ENCODE results near the gene COA3.

DNA sequence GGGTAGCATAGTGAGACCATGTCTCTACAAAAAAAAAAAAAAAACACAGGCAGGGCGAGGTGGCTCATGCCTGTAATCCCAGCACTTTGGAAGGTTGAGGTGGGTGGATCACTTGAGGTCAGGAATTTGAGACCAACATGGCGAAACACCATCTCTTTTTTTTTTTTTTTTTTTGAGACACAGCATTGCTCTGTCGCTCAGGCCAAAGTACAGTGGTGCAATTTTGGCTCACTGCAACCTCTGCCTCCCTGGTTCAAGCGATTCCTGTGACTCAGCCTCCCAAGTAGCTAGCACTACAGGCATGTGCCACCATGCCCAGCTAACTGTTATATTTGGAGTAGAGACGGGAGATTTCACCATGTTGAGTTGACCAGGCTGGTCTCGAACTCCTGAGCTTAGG, 32.4 kb downstream of the COA3 start:
- TF ChIP-seq, protein P1, sequence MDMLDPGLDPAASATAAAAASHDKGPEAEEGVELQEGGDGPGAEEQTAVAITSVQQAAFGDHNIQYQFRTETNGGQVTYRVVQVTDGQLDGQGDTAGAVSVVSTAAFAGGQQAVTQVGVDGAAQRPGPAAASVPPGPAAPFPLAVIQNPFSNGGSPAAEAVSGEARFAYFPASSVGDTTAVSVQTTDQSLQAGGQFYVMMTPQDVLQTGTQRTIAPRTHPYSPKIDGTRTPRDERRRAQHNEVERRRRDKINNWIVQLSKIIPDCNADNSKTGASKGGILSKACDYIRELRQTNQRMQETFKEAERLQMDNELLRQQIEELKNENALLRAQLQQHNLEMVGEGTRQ (IDR thresholded peaks at IDR 0.05; ENCODE audit: borderline replicate concordance, low read depth, low read length): no peak
- TF ChIP-seq, protein P2, sequence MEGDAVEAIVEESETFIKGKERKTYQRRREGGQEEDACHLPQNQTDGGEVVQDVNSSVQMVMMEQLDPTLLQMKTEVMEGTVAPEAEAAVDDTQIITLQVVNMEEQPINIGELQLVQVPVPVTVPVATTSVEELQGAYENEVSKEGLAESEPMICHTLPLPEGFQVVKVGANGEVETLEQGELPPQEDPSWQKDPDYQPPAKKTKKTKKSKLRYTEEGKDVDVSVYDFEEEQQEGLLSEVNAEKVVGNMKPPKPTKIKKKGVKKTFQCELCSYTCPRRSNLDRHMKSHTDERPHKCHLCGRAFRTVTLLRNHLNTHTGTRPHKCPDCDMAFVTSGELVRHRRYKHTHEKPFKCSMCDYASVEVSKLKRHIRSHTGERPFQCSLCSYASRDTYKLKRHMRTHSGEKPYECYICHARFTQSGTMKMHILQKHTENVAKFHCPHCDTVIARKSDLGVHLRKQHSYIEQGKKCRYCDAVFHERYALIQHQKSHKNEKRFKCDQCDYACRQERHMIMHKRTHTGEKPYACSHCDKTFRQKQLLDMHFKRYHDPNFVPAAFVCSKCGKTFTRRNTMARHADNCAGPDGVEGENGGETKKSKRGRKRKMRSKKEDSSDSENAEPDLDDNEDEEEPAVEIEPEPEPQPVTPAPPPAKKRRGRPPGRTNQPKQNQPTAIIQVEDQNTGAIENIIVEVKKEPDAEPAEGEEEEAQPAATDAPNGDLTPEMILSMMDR (IDR thresholded peaks at IDR 0.05): no peak
- TF ChIP-seq, protein P3, sequence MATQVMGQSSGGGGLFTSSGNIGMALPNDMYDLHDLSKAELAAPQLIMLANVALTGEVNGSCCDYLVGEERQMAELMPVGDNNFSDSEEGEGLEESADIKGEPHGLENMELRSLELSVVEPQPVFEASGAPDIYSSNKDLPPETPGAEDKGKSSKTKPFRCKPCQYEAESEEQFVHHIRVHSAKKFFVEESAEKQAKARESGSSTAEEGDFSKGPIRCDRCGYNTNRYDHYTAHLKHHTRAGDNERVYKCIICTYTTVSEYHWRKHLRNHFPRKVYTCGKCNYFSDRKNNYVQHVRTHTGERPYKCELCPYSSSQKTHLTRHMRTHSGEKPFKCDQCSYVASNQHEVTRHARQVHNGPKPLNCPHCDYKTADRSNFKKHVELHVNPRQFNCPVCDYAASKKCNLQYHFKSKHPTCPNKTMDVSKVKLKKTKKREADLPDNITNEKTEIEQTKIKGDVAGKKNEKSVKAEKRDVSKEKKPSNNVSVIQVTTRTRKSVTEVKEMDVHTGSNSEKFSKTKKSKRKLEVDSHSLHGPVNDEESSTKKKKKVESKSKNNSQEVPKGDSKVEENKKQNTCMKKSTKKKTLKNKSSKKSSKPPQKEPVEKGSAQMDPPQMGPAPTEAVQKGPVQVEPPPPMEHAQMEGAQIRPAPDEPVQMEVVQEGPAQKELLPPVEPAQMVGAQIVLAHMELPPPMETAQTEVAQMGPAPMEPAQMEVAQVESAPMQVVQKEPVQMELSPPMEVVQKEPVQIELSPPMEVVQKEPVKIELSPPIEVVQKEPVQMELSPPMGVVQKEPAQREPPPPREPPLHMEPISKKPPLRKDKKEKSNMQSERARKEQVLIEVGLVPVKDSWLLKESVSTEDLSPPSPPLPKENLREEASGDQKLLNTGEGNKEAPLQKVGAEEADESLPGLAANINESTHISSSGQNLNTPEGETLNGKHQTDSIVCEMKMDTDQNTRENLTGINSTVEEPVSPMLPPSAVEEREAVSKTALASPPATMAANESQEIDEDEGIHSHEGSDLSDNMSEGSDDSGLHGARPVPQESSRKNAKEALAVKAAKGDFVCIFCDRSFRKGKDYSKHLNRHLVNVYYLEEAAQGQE (IDR thresholded peaks at IDR 0.05; ENCODE audit: low read depth, low read length): no peak
- TF ChIP-seq RAD21 (IDR thresholded peaks at IDR 0.05; ENCODE audit: low read length): no peak
- TF ChIP-seq POLR2AphosphoS5 (IDR thresholded peaks at IDR 0.05; ENCODE audit: low read depth, low read length): no peak
- TF ChIP-seq EP300 (IDR thresholded peaks at IDR 0.05; ENCODE audit: borderline replicate concordance in 1 of 2, low read depth in 1 of 2, low read length in 1 of 2): no peak
- TF ChIP-seq EZH2phosphoT487 (IDR thresholded peaks at IDR 0.05; ENCODE audit: borderline replicate concordance, low read depth): no peak
- TF ChIP-seq, protein P4, sequence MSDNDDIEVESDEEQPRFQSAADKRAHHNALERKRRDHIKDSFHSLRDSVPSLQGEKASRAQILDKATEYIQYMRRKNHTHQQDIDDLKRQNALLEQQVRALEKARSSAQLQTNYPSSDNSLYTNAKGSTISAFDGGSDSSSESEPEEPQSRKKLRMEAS (IDR thresholded peaks at IDR 0.05; ENCODE audit: low read depth): no peak
- no peak for TF ChIP-seq RFX5 (IDR thresholded peaks at IDR 0.05; ENCODE audit: low read length)
- no peak for TF ChIP-seq CHD2 (IDR thresholded peaks at IDR 0.05; ENCODE audit: low read length, partially characterized antibody)

Measured in SK-N-SH (cell line).